Esophagus squamous epithelium (tissue), 4 donors: ENCODE data around the gene LCN10.

ENCODE experiments used
- CTCF ChIP-seq, 6 experiments: fragments of 450-650 bp in 4 of 6; fragments of 200-600 bp in 2 of 6; sonication (generic) in 2 of 6; IDR thresholded peaks; one replicate each; pipeline ENCODE4 v1.5.1; 2016 to 2019; ENCODE audit warnings: antibody characterized with exemption in 6 of 6, mild to moderate bottlenecking in 4 of 6, moderate library complexity in 4 of 6
- POLR2A ChIP-seq, 4 donors: fragments of 450-650 bp; IDR thresholded peaks; one replicate each; pipeline ENCODE4 v1.6.1; 2017; ENCODE audit warnings: antibody characterized with exemption in 4 of 4, mild to moderate bottlenecking in 4 of 4, moderate library complexity in 3 of 4

GRCh38 chr9:136776947-136777346, 34.2 kb upstream of the LCN10 start:
- TF ChIP-seq CTCF (IDR thresholded peaks at IDR 0.05) (no peak), POLR2A (IDR thresholded peaks at IDR 0.05) (no peak)
